ENCODE results near the gene DNAH17. TPM values are rescaled to one million over a fixed set of nuclear protein-coding genes. Genes with fewer than 3 reads are reported as not detected.

DNAH17 gene
- total RNA-seq, 8 experiments from 2014 or later: 0.27 to 1.9 (median 0.67) TPM

- WGBS, 10 experiments: 60 to 92% (median 85%) methylated on average over 1 to 13 of the region's 13 CpGs; no CpG with 5 or more reads in 4 of the 10 experiments
- H3K4me3 ChIP-seq: no peak overlapping the region
- no peak for ATAC-seq (replicated peaks in 6 of 8)
- no peak overlapping the region for H3K27ac ChIP-seq
- no peaks in the 10 kb centered on the region for H3K4me1 ChIP-seq (replicated peaks in 1 of 2)
- in situ Hi-C loops (cut with MboI; ENCODE audit: low pct_unique_long_range_greater_than_20kb in 2 of 9, low sequenced_read_pairs in 9 of 9, unreplicated experiment in 9 of 9): no loop called here
These were observed 38.4 kb upstream of the DNAH17 start for GRCh38 chr17:78615631-78616030.

- 61 to 100% (median 83%) methylated on average over 1 to 10 of the region's 11 CpGs for WGBS, 10 experiments
- Histone ChIP-seq H3K4me3 (no peak overlapping the region), H3K27ac (no peak overlapping the region), H3K4me1 (replicated peaks in 1 of 2) (no peaks in the 10 kb centered on the region)
- in situ Hi-C loops (cut with MboI; ENCODE audit: low pct_unique_long_range_greater_than_20kb in 2 of 9, low sequenced_read_pairs in 9 of 9, unreplicated experiment in 9 of 9): no loop called here
- peak in 1 of 8 experiments; percentile 31 for ATAC-seq (replicated peaks in 6 of 8)
These were observed 36.2 kb upstream of the DNAH17 start for GRCh38 chr17:78613416-78613815.

DNA sequence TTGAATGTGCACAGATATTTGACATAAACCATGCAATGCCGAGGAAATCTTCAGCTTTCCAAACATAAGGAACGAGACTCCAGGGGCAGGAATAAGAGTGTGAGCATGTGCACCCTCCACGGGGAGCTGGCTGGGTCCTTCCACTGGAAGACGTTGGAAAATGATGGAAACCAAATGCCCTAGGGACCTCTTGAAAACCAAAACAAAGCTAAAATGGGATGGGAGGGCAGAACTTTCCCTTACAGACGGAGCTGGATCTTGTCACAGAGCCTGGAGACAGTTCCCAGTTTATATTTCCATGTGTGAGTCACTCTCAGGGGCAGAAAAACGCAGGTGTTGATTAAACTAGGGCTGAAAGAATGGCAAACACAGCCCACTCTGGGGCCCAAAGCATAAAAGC, 34.4 kb upstream of the DNAH17 start:
- in situ Hi-C loops (cut with MboI; ENCODE audit: low pct_unique_long_range_greater_than_20kb in 2 of 9, low sequenced_read_pairs in 9 of 9, unreplicated experiment in 9 of 9): no loop called here
- WGBS, 10 experiments: 0 to 80% (median 42%) methylated on average over 1 to 6 of the region's 6 CpGs
- Histone ChIP-seq H3K4me3 (no peak overlapping the region), H3K27ac (no peak overlapping the region), H3K4me1 (replicated peaks in 1 of 2) (peaks cover 0 to 8% of the 10 kb centered on the region in 2 donors)
- peak in 1 of 8 experiments; percentile 28 for ATAC-seq (replicated peaks in 6 of 8)

DNA sequence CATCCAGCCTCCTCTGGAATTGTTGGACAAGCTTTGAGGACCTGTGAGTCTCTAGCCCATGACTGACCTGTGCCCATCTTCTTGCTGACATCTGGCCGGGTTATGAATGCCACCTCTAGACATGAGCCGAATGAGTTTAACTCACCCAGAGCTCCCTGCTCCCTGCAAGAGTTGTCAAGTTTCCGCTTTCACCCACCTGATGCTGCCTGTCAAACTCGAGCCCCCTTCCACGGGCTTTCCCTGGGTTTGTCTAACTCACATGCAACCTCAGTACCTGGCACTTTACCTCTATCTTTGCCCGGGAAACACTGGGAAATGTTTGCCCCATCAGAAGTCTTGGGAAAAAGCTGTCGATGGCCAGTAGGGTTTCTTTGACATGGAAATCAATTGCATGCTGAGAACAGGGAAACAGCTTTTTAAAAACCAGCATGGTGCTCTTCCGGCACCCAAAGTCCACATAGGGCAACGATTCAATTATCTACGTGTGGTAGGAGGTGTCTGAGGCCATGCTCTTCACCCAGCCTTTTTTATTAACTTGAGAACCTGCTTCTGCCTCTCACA, 33.8 kb upstream of the DNAH17 start:
- in situ Hi-C loops (cut with MboI; ENCODE audit: low pct_unique_long_range_greater_than_20kb in 2 of 9, low sequenced_read_pairs in 9 of 9, unreplicated experiment in 9 of 9): no loop called here
- no peak for ATAC-seq (replicated peaks in 6 of 8)
- Histone ChIP-seq H3K4me3 (no peak overlapping the region), H3K4me1 (replicated peaks in 1 of 2) (peaks cover 0 to 8% of the 10 kb centered on the region in 2 donors), H3K27ac (no peak overlapping the region)
- 10 to 68% (median 42%) methylated on average over 3 to 7 of the region's 10 CpGs; no CpG with 5 or more reads in 2 of the 10 experiments for WGBS, 10 experiments

DNA sequence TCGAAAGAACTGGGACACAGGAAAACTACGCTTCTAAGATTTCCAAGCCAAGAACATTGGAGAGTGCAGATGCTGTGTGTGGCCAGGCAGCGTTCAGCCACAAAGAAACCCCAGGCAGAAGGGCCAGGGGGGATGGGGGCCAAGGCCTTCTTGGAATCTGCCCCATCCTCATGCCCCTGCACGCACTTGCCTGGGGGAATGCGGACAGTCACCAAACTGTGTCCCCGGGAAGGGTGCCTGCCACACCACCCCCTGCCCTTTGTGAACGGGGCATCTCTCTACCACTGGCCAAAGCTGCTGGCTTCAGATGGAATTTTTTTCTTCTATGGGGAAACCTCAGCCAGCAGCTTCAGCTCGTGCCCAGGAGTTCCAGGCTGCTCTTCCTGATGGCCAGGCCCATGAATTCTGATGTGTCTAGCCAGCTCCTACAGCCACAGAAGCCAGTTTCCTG, 32.0 kb upstream of the DNAH17 start:
- H3K4me3 ChIP-seq: no peak overlapping the region
- in situ Hi-C loops (cut with MboI; ENCODE audit: low pct_unique_long_range_greater_than_20kb in 2 of 9, low sequenced_read_pairs in 9 of 9, unreplicated experiment in 9 of 9): no loop called here
- no peak overlapping the region for H3K27ac ChIP-seq
- 20 to 100% (median 80%) methylated on average over 1 to 4 of the region's 8 CpGs; no CpG with 5 or more reads in 2 of the 10 experiments for WGBS, 10 experiments
- peaks cover 0 to 8% of the 10 kb centered on the region in 2 donors for H3K4me1 ChIP-seq (replicated peaks in 1 of 2)
- ATAC-seq (replicated peaks in 6 of 8): no peak

DNA sequence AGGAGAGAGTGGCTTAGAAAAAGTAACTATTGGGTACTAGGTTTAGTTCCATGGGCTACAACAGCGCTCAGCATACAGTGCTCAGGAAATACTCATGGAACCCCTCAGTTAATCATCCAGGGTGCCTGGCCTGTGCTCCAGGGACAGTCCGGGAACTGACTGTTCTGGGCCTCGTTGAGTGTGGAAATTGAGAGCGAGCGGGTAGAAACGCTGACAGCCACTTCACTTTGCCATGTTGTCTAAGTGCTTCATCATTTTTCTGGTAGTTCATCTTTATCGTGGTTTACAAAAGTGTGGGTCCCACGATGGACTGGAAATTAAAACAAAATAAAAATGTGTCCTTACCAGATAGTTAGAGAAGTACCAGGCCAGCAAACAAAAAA, 31.6 kb upstream of the DNAH17 start:
- no peak overlapping the region for H3K27ac ChIP-seq
- no peak overlapping the region for H3K4me3 ChIP-seq
- 21 to 96% (median 85%) methylated on average over 1 to 8 of the region's 8 CpGs; no CpG with 5 or more reads in 2 of the 10 experiments for WGBS, 10 experiments
- peaks cover 0 to 8% of the 10 kb centered on the region in 2 donors for H3K4me1 ChIP-seq (replicated peaks in 1 of 2)
- ATAC-seq (replicated peaks in 6 of 8): no peak
- in situ Hi-C loops (cut with MboI; ENCODE audit: low pct_unique_long_range_greater_than_20kb in 2 of 9, low sequenced_read_pairs in 9 of 9, unreplicated experiment in 9 of 9): no loop called here

GRCh38 chr17:78608122-78608803, 31.1 kb upstream of the DNAH17 start:
- 60 to 100% (median 91%) methylated on average over 3 to 8 of the region's 10 CpGs; no CpG with 5 or more reads in 1 of the 10 experiments for WGBS, 10 experiments
- Histone ChIP-seq H3K4me3 (no peak overlapping the region), H3K27ac (no peak overlapping the region), H3K4me1 (replicated peaks in 1 of 2) (peaks cover 0 to 8% of the 10 kb centered on the region in 2 donors)
- in situ Hi-C loops (cut with MboI; ENCODE audit: low pct_unique_long_range_greater_than_20kb in 2 of 9, low sequenced_read_pairs in 9 of 9, unreplicated experiment in 9 of 9): no loop called here
- ATAC-seq (replicated peaks in 6 of 8): no peak

DNA sequence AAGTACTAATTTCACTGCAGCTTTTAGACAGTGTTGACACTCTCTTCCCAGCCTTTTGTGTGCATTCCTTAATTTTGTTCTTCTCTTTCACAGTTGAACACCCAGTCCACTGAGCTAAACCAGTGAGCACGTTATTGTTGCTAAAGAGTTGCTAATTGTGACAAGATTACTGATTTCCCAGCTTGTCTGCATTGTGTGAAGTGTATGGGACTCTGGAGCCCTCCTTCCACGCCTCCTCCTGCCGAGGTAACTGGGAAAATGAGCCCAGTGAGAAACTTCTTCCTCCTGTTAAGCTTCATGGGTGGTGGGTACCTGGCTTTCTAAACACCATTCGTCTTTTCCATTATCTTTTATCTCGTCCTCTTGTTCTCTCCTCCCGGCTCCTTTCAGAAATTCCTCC, 29.8 kb upstream of the DNAH17 start:
- ATAC-seq (replicated peaks in 6 of 8): peak in 5 of 8 experiments; percentile 40 to 69 (median 60)
- in situ Hi-C loops (cut with MboI; ENCODE audit: low pct_unique_long_range_greater_than_20kb in 2 of 9, low sequenced_read_pairs in 9 of 9, unreplicated experiment in 9 of 9): no loop called here
- Histone ChIP-seq H3K4me3 (no peak overlapping the region), H3K4me1 (replicated peaks in 1 of 2) (peaks cover 0 to 10% of the 10 kb centered on the region in 2 donors), H3K27ac (no peak overlapping the region)
- WGBS, 10 experiments: 0 to 73% (median 26%) methylated on average over 1 to 6 of the region's 6 CpGs; no CpG with 5 or more reads in 2 of the 10 experiments

- WGBS, 10 experiments: 40 to 100% (median 84%) methylated on average over 1 to 4 of the region's 6 CpGs; no CpG with 5 or more reads in 4 of the 10 experiments
- Histone ChIP-seq H3K4me3 (no peak overlapping the region), H3K4me1 (replicated peaks in 1 of 2) (peaks cover 0 to 13% of the 10 kb centered on the region in 2 donors), H3K27ac (no peak overlapping the region)
- ATAC-seq (replicated peaks in 6 of 8): no peak
- in situ Hi-C loops (cut with MboI; ENCODE audit: low pct_unique_long_range_greater_than_20kb in 2 of 9, low sequenced_read_pairs in 9 of 9, unreplicated experiment in 9 of 9): no loop called here
These were observed 28.7 kb upstream of the DNAH17 start for GRCh38 chr17:78605886-78606285.

DNA sequence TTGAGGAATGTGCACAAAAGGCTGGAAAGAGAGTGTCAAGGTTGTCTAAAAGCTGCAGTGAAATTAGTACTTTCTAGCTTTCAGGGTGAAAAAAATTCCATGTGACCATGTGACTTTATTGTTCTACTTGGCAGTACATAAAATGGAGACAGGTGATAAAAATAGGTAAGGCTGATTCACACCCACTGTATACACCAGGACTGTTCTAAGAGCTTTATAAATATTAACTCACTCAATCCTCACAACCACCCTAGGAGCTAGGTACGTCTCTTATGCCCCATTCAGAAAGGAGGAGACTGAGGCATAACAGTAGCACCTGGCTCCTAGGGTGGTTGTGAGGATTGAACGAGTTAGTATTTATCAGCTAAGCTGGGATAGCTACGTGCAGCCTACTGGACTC, 28.2 kb upstream of the DNAH17 start:
- WGBS, 10 experiments: 50 to 100% (median 87%) methylated on average over 1 to 3 of the region's 3 CpGs; no CpG with 5 or more reads in 5 of the 10 experiments
- peaks cover under 1 to 13% of the 10 kb centered on the region in 2 donors for H3K4me1 ChIP-seq (replicated peaks in 1 of 2)
- no peak for ATAC-seq (replicated peaks in 6 of 8)
- no peak overlapping the region for H3K4me3 ChIP-seq
- H3K27ac ChIP-seq: no peak overlapping the region
- in situ Hi-C loops (cut with MboI; ENCODE audit: low pct_unique_long_range_greater_than_20kb in 2 of 9, low sequenced_read_pairs in 9 of 9, unreplicated experiment in 9 of 9): no loop called here

DNA sequence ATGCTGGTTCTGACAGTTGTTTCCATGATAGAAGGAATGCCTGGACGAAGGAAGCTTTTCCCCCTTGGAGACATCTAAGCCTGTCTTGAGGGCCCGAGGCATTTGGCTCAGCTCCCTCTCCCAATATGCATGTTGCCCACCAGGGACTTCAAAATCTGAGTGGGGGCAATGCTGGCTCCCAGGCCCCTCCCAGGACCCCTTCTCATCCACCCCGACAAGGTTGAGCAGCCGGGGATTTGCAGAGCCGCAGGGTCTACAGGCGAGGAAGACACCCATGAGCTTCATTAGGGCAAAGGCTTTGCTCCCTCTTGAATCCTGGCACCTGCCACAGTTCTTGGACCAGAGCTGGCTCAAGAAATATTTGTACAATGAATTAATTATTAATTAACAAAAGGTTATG, 25.1 kb upstream of the DNAH17 start:
- in situ Hi-C loops (cut with MboI; ENCODE audit: low pct_unique_long_range_greater_than_20kb in 2 of 9, low sequenced_read_pairs in 9 of 9, unreplicated experiment in 9 of 9): no loop called here
- no peak for ATAC-seq (replicated peaks in 6 of 8)
- H3K4me1 ChIP-seq (replicated peaks in 1 of 2): peaks cover 16 to 22% of the 10 kb centered on the region in 2 donors
- WGBS, 10 experiments: 40 to 92% (median 74%) methylated on average over 1 to 4 of the region's 6 CpGs; no CpG with 5 or more reads in 6 of the 10 experiments
- no peak overlapping the region for H3K4me3 ChIP-seq
- H3K27ac ChIP-seq: no peak overlapping the region

DNA sequence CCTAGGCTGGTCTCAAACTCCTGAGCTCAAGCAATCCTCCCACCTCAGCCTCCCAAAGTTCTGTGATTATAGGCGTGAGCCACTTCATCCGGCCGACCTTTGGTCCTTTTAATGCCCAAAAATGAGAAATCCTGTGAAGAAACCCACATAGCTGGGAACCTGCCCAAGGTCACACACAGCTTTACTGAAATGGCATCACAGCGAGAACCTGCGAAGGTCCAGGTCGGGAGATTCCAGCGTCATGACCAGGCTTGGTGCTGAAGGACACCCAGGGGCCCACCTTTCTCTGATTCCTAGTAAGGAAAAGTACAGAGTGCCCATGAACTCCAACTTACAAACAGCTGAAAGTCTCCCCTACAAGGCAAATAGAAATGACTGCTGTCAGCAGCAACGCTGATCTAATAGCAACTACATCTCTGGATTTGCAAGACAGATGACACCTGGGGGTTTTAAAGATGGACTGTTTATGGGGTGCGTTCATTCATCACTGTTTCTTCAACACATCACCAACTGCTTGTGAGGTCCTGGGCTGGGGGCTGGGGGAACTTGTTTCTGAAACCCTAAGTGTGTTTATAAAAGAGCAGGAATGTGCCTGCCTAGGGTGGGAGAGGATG, 24.5 kb upstream of the DNAH17 start:
- Histone ChIP-seq H3K4me1 (replicated peaks in 1 of 2) (peaks cover 16 to 18% of the 10 kb centered on the region in 2 donors), H3K4me3 (no peak overlapping the region), H3K27ac (no peak overlapping the region)
- 60 to 94% (median 80%) methylated on average over 2 to 8 of the region's 9 CpGs; no CpG with 5 or more reads in 4 of the 10 experiments for WGBS, 10 experiments
- in situ Hi-C loops (cut with MboI; ENCODE audit: low pct_unique_long_range_greater_than_20kb in 2 of 9, low sequenced_read_pairs in 9 of 9, unreplicated experiment in 9 of 9): no loop called here
- ATAC-seq (replicated peaks in 6 of 8): no peak

DNA sequence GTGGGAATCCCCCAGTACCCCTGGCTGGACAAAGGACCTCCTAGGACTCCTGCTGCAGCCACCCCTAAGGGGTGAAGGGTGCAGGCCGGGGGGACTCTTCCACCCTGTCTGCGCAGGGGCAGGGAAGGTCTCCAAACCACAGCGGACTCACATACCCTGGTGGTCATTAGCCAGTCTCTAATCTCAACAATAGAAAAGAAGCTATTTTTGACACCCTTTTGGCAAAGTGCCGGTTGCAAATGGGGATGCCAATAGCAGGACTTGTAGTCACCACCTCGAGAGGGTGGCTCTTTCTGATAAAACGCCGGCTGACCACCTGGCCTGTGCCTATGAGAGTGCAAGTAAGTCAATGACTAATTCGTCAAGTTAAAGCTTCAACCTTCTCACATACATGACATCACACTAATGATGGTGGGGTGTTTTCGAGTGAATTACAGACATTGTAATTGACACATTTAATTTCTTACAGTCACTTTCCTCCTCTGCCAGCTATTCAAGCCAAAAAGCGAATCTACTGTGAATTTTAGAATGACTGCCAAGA, 23.1 kb upstream of the DNAH17 start:
- WGBS, 10 experiments: 20 to 100% (median 64%) methylated on average over 1 to 7 of the region's 10 CpGs; no CpG with 5 or more reads in 2 of the 10 experiments
- in situ Hi-C loops (cut with MboI; ENCODE audit: low pct_unique_long_range_greater_than_20kb in 2 of 9, low sequenced_read_pairs in 9 of 9, unreplicated experiment in 9 of 9): no loop called here
- ATAC-seq (replicated peaks in 6 of 8): peak in 6 of 8 experiments; percentile 15 to 87 (median 56)
- H3K27ac ChIP-seq: no peak overlapping the region
- H3K4me1 ChIP-seq (replicated peaks in 1 of 2): peaks cover 16 to 18% of the 10 kb centered on the region in 2 donors
- no peak overlapping the region for H3K4me3 ChIP-seq
